Upper lobe of right lung (tissue), 1 donor: Measurements from ENCODE around the gene CHCHD3. TPM values are rescaled to one million over a fixed set of nuclear protein-coding genes. Genes with fewer than 3 reads are reported as not detected.
"Not testable (repeated sequence)": the region's sequence is repeated elsewhere in the genome, so short reads cannot be mapped to it uniquely, and the experiment has no call there.

Experiments used
- ATAC-seq: fragments of 200-7000 bp; cut with Tn5 transposase; one replicate; pipeline ENCODE4 v1.9.1; 2020; ENCODE audit warnings: mild to moderate bottlenecking, moderate library complexity
- DNase-seq: peaks from one replicate; pipeline ENCODE4 v3.0.0-alpha.2; 2020
- H3K27ac ChIP-seq: fragments of 200-600 bp; one replicate; pipeline ENCODE4 v1.8.0; 2022
- H3K27me3 ChIP-seq: fragments of 200-600 bp; one replicate; pipeline ENCODE4 v1.8.0; 2022; ENCODE audit warnings: mild to moderate bottlenecking
- H3K36me3 ChIP-seq: fragments of 200-600 bp; one replicate; pipeline ENCODE4 v1.8.0; 2022
- H3K4me1 ChIP-seq: fragments of 200-600 bp; one replicate; pipeline ENCODE4 v1.8.0; 2022
- H3K4me3 ChIP-seq: fragments of 200-600 bp; one replicate; pipeline ENCODE4 v1.8.0; 2022; ENCODE audit warnings: mild to moderate bottlenecking
- H3K9me3 ChIP-seq: fragments of 200-600 bp; one replicate; pipeline ENCODE4 v1.8.0; 2022
- CTCF ChIP-seq: fragments of 200-600 bp; IDR thresholded peaks from one replicate; pipeline ENCODE4 v1.8.0; 2022; ENCODE audit warnings: antibody characterized with exemption
- intact Hi-C: fragments of 100-400 bp; cut with DNase I; formaldehyde crosslinking; loops from one replicate; pipeline ENCODE4 v1.11.0; 2022
- total RNA-seq: library from RNA; stranded (reverse); fragmentation: NEBNext Ultra II Directional; extraction: Animal tissue kit (Norgen Biotek cat#: 25700); gene quantifications from one replicate; pipeline ENCODE4 v1.2.1, GENCODE V29; 2021
- donor health status: DM: no; HTN: yes; CAD: no; lungs with severe emphysema.

The CHCHD3 gene
- total RNA-seq, 1 donor from 2014 or later = 43.0 TPM

- Histone ChIP-seq H3K4me3 (no peak overlapping the region), H3K4me1 (no peaks in the 10 kb centered on the region), H3K36me3 (no peaks in the 10 kb centered on the region), H3K9me3 (no peaks in the 10 kb centered on the region), H3K27ac (no peak overlapping the region), H3K27me3 (no peaks in the 10 kb centered on the region)
- TF ChIP-seq CTCF = no peak
- DNase-seq = no peak
- ATAC-seq = no peak
- intact Hi-C loops = no loop called here
Observed at GRCh38 chr7:132899833-132900232, 182.1 kb downstream of the CHCHD3 start.

DNA sequence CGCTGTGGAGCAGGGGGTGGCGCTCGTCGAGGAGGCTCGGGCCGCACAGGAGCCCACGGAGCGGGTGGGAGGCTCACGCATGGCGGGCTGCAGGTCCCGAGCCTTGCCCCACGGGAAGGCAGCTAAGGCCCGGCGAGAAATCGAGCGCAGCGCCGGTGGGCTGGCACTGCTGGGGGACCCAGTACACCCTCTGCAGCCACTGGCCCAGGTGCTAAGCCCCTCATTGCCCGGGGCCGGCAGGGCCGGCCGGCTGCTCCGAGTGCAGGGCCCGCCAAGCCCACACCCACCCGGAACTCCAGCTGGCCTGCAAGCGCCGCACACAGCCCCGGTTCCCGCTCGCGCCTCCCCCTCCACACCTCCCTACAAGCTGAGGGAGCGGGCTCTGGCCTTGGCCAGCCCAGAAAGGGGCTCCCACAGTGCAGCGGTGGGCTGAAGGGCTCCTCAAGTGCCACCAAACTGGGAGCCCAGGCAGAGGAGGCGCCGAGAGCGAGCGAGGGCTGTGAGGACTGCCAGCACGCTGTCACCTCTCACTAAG is 183.2 kb downstream of the CHCHD3 start:
- H3K4me3 ChIP-seq, ATAC-seq, H3K36me3 ChIP-seq, DNase-seq, H3K9me3 ChIP-seq, H3K27ac ChIP-seq, intact Hi-C loops, H3K27me3 ChIP-seq, H3K4me1 ChIP-seq: not testable (repeated sequence)

DNA sequence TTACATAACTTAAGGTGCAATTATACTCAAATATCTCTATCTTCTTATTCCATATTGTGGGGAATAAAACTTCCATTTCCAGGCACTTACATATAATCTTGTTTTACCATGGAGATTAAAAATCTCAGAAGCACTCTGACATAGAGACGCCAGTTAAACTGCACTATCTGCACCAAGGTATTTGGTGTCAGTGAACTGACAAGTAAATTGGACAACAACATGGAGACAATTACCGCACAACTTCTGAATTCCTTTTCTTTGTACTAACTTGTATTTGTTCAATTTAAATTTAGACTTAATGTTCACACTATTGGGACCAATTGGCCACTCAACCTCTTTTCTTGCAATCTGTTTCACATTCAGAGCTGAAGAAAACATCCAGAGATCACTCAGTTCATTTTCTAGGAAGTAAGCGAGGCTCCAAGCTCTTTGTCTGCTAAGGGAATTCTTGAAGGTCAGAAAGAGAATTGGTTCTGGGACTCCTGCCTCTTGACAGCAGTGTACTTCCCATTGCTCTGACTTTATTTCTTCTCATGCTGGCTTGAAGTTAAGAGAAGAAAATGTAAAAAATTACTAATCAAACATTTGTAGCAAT is 184.7 kb downstream of the CHCHD3 start:
- no peak for TF ChIP-seq CTCF
- Histone ChIP-seq H3K27me3 (no peaks in the 10 kb centered on the region), H3K4me1 (no peaks in the 10 kb centered on the region), H3K27ac (no peak overlapping the region), H3K4me3 (no peak overlapping the region), H3K36me3 (no peaks in the 10 kb centered on the region), H3K9me3 (no peaks in the 10 kb centered on the region)
- intact Hi-C loops = no loop called here
- DNase-seq (no peak), ATAC-seq (no peak)

GRCh38 chr7:132895231-132895630 is 186.7 kb downstream of the CHCHD3 start:
- H3K9me3 ChIP-seq = no peaks in the 10 kb centered on the region
- DNase-seq = no peak
- H3K4me3 ChIP-seq = no peak overlapping the region
- H3K4me1 ChIP-seq = no peaks in the 10 kb centered on the region
- intact Hi-C loops = no loop called here
- no peak for TF ChIP-seq CTCF
- H3K27ac ChIP-seq = no peak overlapping the region
- no peaks in the 10 kb centered on the region for H3K36me3 ChIP-seq
- ATAC-seq = no peak
- no peaks in the 10 kb centered on the region for H3K27me3 ChIP-seq

DNA sequence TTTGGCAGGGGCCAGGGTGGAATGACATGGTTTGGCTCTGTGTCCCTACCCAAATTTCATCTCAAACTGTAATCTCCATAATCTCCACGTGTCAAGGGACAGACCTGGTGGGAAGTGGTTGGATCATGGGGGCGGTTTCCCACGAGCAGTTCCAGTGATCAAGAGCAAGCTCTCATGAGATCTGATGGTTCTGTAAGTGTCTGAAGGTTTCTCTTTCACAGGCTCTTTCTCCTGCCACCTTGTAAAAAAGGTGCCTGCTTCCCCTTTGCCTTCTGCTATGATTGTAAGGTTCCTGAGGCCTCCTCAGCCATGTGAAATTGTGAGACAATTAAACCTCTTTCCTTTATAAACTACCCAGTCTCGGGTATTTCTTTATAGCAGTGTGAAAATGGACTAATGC is 188.3 kb downstream of the CHCHD3 start:
- ATAC-seq = no peak
- intact Hi-C loops = no loop called here
- H3K36me3 ChIP-seq = no peaks in the 10 kb centered on the region

GRCh38 chr7:132892744-132893143 is 189.1 kb downstream of the CHCHD3 start:
- H3K4me1 ChIP-seq, ATAC-seq, DNase-seq, H3K4me3 ChIP-seq, H3K27ac ChIP-seq, H3K9me3 ChIP-seq, H3K27me3 ChIP-seq, H3K36me3 ChIP-seq, intact Hi-C loops: not testable (repeated sequence)

More for the DNA sequence above, 188.3 kb downstream of the CHCHD3 start:
- no peak for TF ChIP-seq CTCF
- H3K4me3 ChIP-seq = no peak overlapping the region
- H3K27ac ChIP-seq = no peak overlapping the region
- no peaks in the 10 kb centered on the region for H3K9me3 ChIP-seq
- H3K4me1 ChIP-seq = no peaks in the 10 kb centered on the region
- H3K27me3 ChIP-seq = no peaks in the 10 kb centered on the region
- no peak for DNase-seq

DNA sequence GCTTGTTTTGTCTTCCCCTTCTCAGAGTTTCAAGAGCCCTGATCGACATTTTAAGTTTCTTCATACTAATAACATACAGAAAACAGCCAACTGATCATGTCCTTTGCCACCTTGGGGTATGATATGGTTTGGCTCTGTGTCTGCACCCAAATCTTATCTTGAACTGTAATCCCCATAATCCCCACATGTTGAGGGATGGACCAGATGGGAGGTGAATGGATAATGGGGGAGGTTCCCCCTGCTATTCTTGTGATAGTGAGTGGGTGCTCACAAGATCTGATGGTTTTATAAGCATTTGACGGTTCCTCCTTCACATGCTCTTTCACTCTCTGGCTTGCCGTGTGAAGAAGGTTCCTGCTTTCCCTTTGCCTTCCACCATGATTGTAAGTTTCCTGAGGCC is 190.3 kb downstream of the CHCHD3 start:
- no peak overlapping the region for H3K4me3 ChIP-seq
- no peaks in the 10 kb centered on the region for H3K36me3 ChIP-seq
- no peaks in the 10 kb centered on the region for H3K4me1 ChIP-seq
- no peak for DNase-seq
- ATAC-seq = no peak
- TF ChIP-seq CTCF = no peak
- no peak overlapping the region for H3K27ac ChIP-seq
- no peaks in the 10 kb centered on the region for H3K27me3 ChIP-seq
- intact Hi-C loops = no loop called here
- no peaks in the 10 kb centered on the region for H3K9me3 ChIP-seq
